Transverse colon (tissue), 4 donors: ENCODE measurements around the gene BOK. TPM values are rescaled to one million over a fixed set of nuclear protein-coding genes. Genes with fewer than 3 reads are reported as not detected.

Experiments
- DNase-seq: peaks from one replicate; pipeline ENCODE4 v3.0.0-alpha.2; 2019
- H3K27ac ChIP-seq, 4 donors: fragments of 200-600 bp; sonication (generic); 2 replicates each; pipeline ENCODE4 v1.5.1; 2016 to 2018; ENCODE audit warnings: inconsistent platforms in 4 of 4
- H3K27me3 ChIP-seq: fragments of 200-600 bp; sonication (generic); 2 replicates; pipeline ENCODE4 v1.5.1; 2017; ENCODE audit warnings: inconsistent platforms
- H3K36me3 ChIP-seq, 4 donors: fragments of 200-600 bp; sonication (generic); 2 replicates each; pipeline ENCODE4 v1.5.1; 2017 to 2019; ENCODE audit warnings: inconsistent platforms in 4 of 4
- H3K4me1 ChIP-seq, 4 donors: fragments of 200-600 bp; sonication (generic); 2 replicates each; pipeline ENCODE4 v1.5.1; 2017 to 2020; ENCODE audit warnings: inconsistent platforms in 4 of 4
- H3K4me3 ChIP-seq, 4 donors: fragments of 200-600 bp; sonication (generic); 1 replicate in 1 of 4; 2 replicates in 3 of 4; pipeline versions ENCODE4 v1.5.1 to v1.6.1; 2017 to 2019; ENCODE audit warnings: inconsistent platforms in 4 of 4
- H3K9me3 ChIP-seq, 2 donors: fragments of 200-600 bp; sonication (generic); 2 replicates each; pipeline ENCODE4 v1.5.1; 2017 to 2019; ENCODE audit warnings: inconsistent platforms in 2 of 2
- EP300 ChIP-seq: sonication (generic); formaldehyde crosslinking; IDR thresholded peaks from one replicate; pipeline ENCODE4 v1.6.1; 2017; ENCODE audit warnings: antibody characterized with exemption, low read depth
- POLR2A ChIP-seq: fragments of 450-650 bp; IDR thresholded peaks from one replicate; pipeline ENCODE4 v1.6.1; 2016; ENCODE audit warnings: antibody characterized with exemption, mild to moderate bottlenecking, moderate library complexity
- POLR2AphosphoS5 ChIP-seq, 3 donors: sonication (generic); formaldehyde crosslinking; IDR thresholded peaks; one replicate each; pipeline ENCODE4 v1.6.1; 2016; ENCODE audit warnings: antibody characterized with exemption in 3 of 3
- WGBS, 2 donors: methylation state at CpG; one replicate each; pipeline ENCODE4 v1.1.5; 2018; ENCODE audit warnings: low coverage in 1 of 2; 5-methylcytosine and 5-hydroxymethylcytosine counted together
- in situ Hi-C, 4 donors: fragments of 200-750 bp; cut with MboI; loops; one replicate each; pipeline versions ENCODE4 v1.15.0 to v1.15.1; 2017; ENCODE audit warnings: low sequenced_read_pairs in 3 of 4, low pct_ligation_motif_present in 1 of 4, low pct_unique_long_range_greater_than_20kb in 1 of 4
- intact Hi-C: fragments of 100-400 bp; cut with DNase I; formaldehyde crosslinking; loops from one replicate; pipeline ENCODE4 v1.15.1; 2023; ENCODE audit warnings: low total_unique reads
- total RNA-seq, 4 donors: library from RNA; depleted of rRNA; stranded (reverse); fragments of >200 nt; gene quantifications; one replicate each; pipeline ENCODE4 v1.1.0, GENCODE V29; 2016
- TF ChIP-seq, protein P1 (sequence below), 5 experiments: fragments of 200-600 bp in 3 of 5; fragments of 450-650 bp in 2 of 5; sonication (generic) in 3 of 5; IDR thresholded peaks; 1 replicate in 2 of 5; 2 replicates in 3 of 5; pipeline ENCODE4 v1.5.1; 2016 to 2017; ENCODE audit warnings: antibody characterized with exemption in 5 of 5, inconsistent platforms in 3 of 5, mild to moderate bottlenecking in 2 of 5, moderate library complexity in 1 of 5

Gene BOK
- total RNA-seq, 4 donors from 2014 or later = 21.0 to 84.2 (median 24.4) TPM

DNA sequence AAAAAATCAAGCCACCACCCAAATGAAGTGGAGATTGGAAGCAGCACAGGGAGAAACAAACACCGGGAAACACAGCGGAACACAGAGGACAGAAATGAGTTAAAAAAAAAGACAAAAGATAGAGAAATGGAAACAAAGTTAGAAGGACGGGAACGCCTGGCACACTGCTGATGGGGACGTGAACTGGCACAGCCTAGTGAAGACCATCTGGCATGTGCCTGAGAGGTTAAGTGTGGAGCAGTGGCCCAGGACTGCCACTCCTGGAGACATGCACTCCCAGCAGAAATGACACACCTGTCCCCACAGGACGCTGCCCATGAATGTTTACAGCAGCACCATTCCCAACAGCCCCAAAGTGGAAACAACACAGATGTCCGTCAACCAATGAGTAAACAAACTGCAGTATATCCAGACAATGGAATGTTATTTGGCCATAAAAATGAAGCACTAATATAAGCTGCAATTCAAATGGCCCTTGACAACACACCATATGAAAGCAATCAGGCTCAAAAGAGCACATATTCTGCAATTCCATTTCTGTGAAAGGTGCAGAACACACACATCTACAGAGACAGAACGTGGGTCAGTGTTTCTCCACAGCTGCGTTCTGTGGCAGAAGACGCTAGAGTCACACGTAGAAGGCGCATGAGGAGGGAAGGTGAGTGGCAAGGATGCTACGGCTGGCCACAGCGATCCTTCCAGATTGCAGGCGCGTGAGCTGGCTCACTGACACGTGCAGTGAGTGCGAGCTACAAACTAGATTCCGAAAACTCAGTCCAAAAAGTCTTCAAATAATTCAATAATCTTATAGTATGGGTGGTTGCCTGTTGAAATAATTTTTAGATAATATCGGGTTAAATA lies 53.8 kb downstream of the BOK start:
- peak in 1 of 3 donors; percentile 20 for TF ChIP-seq POLR2AphosphoS5 (IDR thresholded peaks at IDR 0.05)
- no peak for TF ChIP-seq POLR2A
- no peak for TF ChIP-seq EP300
- TF ChIP-seq, protein P1, sequence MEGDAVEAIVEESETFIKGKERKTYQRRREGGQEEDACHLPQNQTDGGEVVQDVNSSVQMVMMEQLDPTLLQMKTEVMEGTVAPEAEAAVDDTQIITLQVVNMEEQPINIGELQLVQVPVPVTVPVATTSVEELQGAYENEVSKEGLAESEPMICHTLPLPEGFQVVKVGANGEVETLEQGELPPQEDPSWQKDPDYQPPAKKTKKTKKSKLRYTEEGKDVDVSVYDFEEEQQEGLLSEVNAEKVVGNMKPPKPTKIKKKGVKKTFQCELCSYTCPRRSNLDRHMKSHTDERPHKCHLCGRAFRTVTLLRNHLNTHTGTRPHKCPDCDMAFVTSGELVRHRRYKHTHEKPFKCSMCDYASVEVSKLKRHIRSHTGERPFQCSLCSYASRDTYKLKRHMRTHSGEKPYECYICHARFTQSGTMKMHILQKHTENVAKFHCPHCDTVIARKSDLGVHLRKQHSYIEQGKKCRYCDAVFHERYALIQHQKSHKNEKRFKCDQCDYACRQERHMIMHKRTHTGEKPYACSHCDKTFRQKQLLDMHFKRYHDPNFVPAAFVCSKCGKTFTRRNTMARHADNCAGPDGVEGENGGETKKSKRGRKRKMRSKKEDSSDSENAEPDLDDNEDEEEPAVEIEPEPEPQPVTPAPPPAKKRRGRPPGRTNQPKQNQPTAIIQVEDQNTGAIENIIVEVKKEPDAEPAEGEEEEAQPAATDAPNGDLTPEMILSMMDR (IDR thresholded peaks at IDR 0.05) = no peak
- no peaks in the 10 kb centered on the region for H3K36me3 ChIP-seq
- intact Hi-C loops (no loop called here), in situ Hi-C loops (no loop called here)
- H3K9me3 ChIP-seq = no peaks in the 10 kb centered on the region
- H3K4me3 ChIP-seq = no peak overlapping the region
- H3K27ac ChIP-seq = peak overlapping the region; percentile 30 to 88 (median 70)
- H3K27me3 ChIP-seq = no peaks in the 10 kb centered on the region
- no peak for DNase-seq
- WGBS, 2 donors = 79 to 82% methylated on average over 19 to 20 of the region's 20 CpGs
- peaks cover 7 to 53% (median 26%) of the 10 kb centered on the region in 4 donors for H3K4me1 ChIP-seq

DNA sequence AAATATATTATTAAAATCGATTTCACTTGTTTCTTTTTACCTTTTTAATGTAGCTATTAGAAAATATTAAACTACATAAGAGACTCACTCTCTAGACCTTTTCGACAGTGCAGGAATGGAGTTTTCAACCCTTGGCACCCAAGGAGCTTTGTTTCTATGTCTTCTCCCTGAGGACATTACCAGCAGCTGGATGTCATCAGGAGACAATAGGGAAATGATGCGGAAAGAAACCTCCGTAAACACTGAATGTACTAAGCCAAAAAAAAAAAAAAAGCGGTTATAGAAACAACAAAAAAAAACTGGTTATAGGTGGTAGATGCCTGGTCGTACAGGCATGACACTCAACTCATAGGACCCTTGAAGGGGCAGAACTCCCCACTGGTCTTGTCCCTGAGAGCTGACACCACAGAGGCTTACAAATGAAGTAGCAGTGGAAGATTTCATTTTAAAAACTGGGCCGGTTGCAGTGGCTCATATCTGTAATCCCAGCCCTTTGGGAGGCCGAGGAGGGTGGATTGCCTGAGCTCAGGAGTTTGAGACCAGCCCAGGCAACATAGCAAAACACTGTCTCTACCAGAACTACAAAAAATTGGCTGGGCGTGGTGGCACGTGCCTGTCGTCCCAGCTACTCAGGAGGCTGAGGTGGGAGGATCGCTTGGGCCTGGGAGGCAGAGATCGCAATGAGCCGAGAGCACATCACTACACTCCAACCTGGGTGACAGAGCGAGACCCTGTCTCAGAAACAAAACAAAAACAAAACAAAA lies 54.7 kb downstream of the BOK start:
- no peak for DNase-seq
- in situ Hi-C loops = no loop called here
- no peaks in the 10 kb centered on the region for H3K27me3 ChIP-seq
- H3K36me3 ChIP-seq = no peaks in the 10 kb centered on the region
- H3K4me1 ChIP-seq = peaks cover 7 to 56% (median 29%) of the 10 kb centered on the region in 4 donors
- H3K4me3 ChIP-seq = no peak overlapping the region
- H3K9me3 ChIP-seq = no peaks in the 10 kb centered on the region
- TF ChIP-seq POLR2AphosphoS5 (IDR thresholded peaks at IDR 0.05) = no peak
- TF ChIP-seq POLR2A = no peak
- no peak for TF ChIP-seq EP300
- TF ChIP-seq, protein P1 (IDR thresholded peaks at IDR 0.05) = no peak
- H3K27ac ChIP-seq = peak overlapping the region in 3 of 4 donors; percentile 14 to 88 (median 85)
- WGBS, 2 donors = 79 to 82% methylated on average over 12 to 15 of the region's 15 CpGs
- intact Hi-C loops = no loop called here

DNA sequence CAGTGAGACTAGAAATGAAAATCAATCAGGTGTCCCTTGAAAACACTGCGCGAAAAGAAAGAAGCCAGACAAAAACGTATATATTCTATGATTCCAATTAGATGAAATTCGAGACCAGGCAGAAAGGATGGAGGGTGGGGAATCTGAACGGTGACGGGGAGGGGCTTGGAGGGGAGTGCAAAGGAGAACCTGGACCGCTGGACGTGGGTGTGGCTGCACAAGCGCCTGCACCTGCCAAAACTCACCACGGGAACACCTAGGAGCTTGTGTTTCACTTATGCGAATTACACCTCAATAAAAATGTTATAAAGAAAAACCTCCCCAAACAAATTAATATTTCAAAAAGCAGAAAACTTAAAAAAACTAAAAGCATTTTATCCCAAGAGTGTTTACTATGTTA lies 56.5 kb downstream of the BOK start:
- no peaks in the 10 kb centered on the region for H3K36me3 ChIP-seq

More for the DNA sequence above, 56.5 kb downstream of the BOK start:
- 65 to 67% methylated on average over 8 to 11 of the region's 11 CpGs for WGBS, 2 donors
- no peak for DNase-seq
- peaks cover 7 to 47% (median 24%) of the 10 kb centered on the region in 4 donors for H3K4me1 ChIP-seq
- no peaks in the 10 kb centered on the region for H3K9me3 ChIP-seq
- H3K27ac ChIP-seq = no peak overlapping the region
- in situ Hi-C loops = no loop called here
- no peak overlapping the region for H3K4me3 ChIP-seq
- no peak for TF ChIP-seq POLR2A
- TF ChIP-seq EP300 = no peak
- no peak for TF ChIP-seq POLR2AphosphoS5 (IDR thresholded peaks at IDR 0.05)
- TF ChIP-seq, protein P1 (IDR thresholded peaks at IDR 0.05) = no peak
- no peaks in the 10 kb centered on the region for H3K27me3 ChIP-seq
- intact Hi-C loops = no loop called here
